ENCODE data around the gene ADAM22. TPM values are rescaled to one million over a fixed set of nuclear protein-coding genes. Genes with fewer than 3 reads are reported as not detected.

Gene ADAM22
- total RNA-seq, 1 donor from 2014 or later, result 3.0 TPM

GRCh38 chr7:88069093-88069492, 135.0 kb downstream of the ADAM22 start:
- Mint-ChIP-seq H3K27me3 (ENCODE audit: unreplicated experiment) (peaks cover 5% of the 10 kb centered on the region), H3K36me3 (ENCODE audit: unreplicated experiment) (no peaks in the 10 kb centered on the region), H3K4me3 (ENCODE audit: unreplicated experiment) (no peak overlapping the region), H3K4me1 (ENCODE audit: unreplicated experiment) (no peaks in the 10 kb centered on the region), H3K9me3 (ENCODE audit: unreplicated experiment) (no peaks in the 10 kb centered on the region), H3K27ac (ENCODE audit: unreplicated experiment) (no peak overlapping the region)
- DNase-seq (ENCODE audit: extremely low spot score, unreplicated experiment), result no peak
- no peak for TF ChIP-seq CTCF (IDR thresholded peaks at IDR 0.05)

GRCh38 chr7:88071994-88072714, 138.1 kb downstream of the ADAM22 start:
- Mint-ChIP-seq H3K9me3 (ENCODE audit: unreplicated experiment) (no peaks in the 10 kb centered on the region), H3K36me3 (ENCODE audit: unreplicated experiment) (no peaks in the 10 kb centered on the region), H3K27me3 (ENCODE audit: unreplicated experiment) (peaks cover 5% of the 10 kb centered on the region), H3K4me3 (ENCODE audit: unreplicated experiment) (no peak overlapping the region), H3K27ac (ENCODE audit: unreplicated experiment) (no peak overlapping the region), H3K4me1 (ENCODE audit: unreplicated experiment) (no peaks in the 10 kb centered on the region)
- DNase-seq (ENCODE audit: extremely low spot score, unreplicated experiment), result no peak
- no peak for TF ChIP-seq CTCF (IDR thresholded peaks at IDR 0.05)

- H3K4me3 Mint-ChIP-seq (ENCODE audit: unreplicated experiment), result no peak overlapping the region
Measured at GRCh38 chr7:88072715-88073055, 138.6 kb downstream of the ADAM22 start.

GRCh38 chr7:88073626-88074025, 139.6 kb downstream of the ADAM22 start:
- DNase-seq (ENCODE audit: extremely low spot score, unreplicated experiment), result no peak
- no peak overlapping the region for H3K4me3 Mint-ChIP-seq (ENCODE audit: unreplicated experiment)
- H3K4me1 Mint-ChIP-seq (ENCODE audit: unreplicated experiment), result no peaks in the 10 kb centered on the region
- no peak for TF ChIP-seq CTCF (IDR thresholded peaks at IDR 0.05)
- peaks cover 5% of the 10 kb centered on the region for H3K27me3 Mint-ChIP-seq (ENCODE audit: unreplicated experiment)
- H3K27ac Mint-ChIP-seq (ENCODE audit: unreplicated experiment), result no peak overlapping the region
- no peaks in the 10 kb centered on the region for H3K9me3 Mint-ChIP-seq (ENCODE audit: unreplicated experiment)
- H3K36me3 Mint-ChIP-seq (ENCODE audit: unreplicated experiment), result no peaks in the 10 kb centered on the region

More at GRCh38 chr7:88072715-88073055, 138.6 kb downstream of the ADAM22 start:
- DNase-seq (ENCODE audit: extremely low spot score, unreplicated experiment), result no peak
- no peaks in the 10 kb centered on the region for H3K4me1 Mint-ChIP-seq (ENCODE audit: unreplicated experiment)
- no peak overlapping the region for H3K27ac Mint-ChIP-seq (ENCODE audit: unreplicated experiment)
- H3K36me3 Mint-ChIP-seq (ENCODE audit: unreplicated experiment), result no peaks in the 10 kb centered on the region
- peaks cover 5% of the 10 kb centered on the region for H3K27me3 Mint-ChIP-seq (ENCODE audit: unreplicated experiment)
- no peak for TF ChIP-seq CTCF (IDR thresholded peaks at IDR 0.05)
- H3K9me3 Mint-ChIP-seq (ENCODE audit: unreplicated experiment), result no peaks in the 10 kb centered on the region

GRCh38 chr7:88075216-88075615, 141.2 kb downstream of the ADAM22 start:
- H3K9me3 Mint-ChIP-seq (ENCODE audit: unreplicated experiment), result no peaks in the 10 kb centered on the region
- H3K36me3 Mint-ChIP-seq (ENCODE audit: unreplicated experiment), result no peaks in the 10 kb centered on the region
- TF ChIP-seq CTCF (IDR thresholded peaks at IDR 0.05), result no peak
- no peaks in the 10 kb centered on the region for H3K4me1 Mint-ChIP-seq (ENCODE audit: unreplicated experiment)
- peaks cover 3% of the 10 kb centered on the region for H3K27me3 Mint-ChIP-seq (ENCODE audit: unreplicated experiment)
- no peak for DNase-seq (ENCODE audit: extremely low spot score, unreplicated experiment)
- no peak overlapping the region for H3K27ac Mint-ChIP-seq (ENCODE audit: unreplicated experiment)
- no peak overlapping the region for H3K4me3 Mint-ChIP-seq (ENCODE audit: unreplicated experiment)

Measured in osteocyte (in vitro differentiated cells).